ENCODE measurements around the gene BTBD6.
A peak's percentile ranks its signal among the peaks of the same experiment; 100 is the strongest.
"Not testable (repeated sequence)": the region's sequence is repeated elsewhere in the genome, so short reads cannot be mapped to it uniquely, and the experiment has no call there.

BTBD6 gene

DNA sequence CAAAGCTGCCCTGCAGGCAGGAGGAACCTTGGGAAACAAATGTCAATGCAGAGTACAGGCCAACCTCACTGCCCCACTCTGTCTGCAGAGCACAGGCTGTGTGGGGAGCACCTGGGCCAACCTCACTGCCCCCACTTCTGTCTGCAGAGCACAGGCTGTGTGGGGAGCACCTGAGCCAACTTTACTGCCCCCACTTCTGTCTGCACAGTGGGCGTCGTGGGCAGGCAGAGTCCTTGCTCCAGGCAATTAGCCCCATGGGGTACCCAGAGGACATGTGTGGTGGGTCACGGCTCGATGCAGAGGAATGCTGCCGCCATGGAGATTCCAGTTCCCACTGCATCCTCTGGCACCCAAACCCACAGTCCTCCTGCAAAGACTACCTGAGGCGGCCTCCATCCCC is 26.3 kb downstream of the BTBD6 start:
- DNase-seq = no peak

- DNase-seq = no peak
These were observed 27.1 kb downstream of the BTBD6 start for GRCh38 chr14:105275267-105275946.

DNA sequence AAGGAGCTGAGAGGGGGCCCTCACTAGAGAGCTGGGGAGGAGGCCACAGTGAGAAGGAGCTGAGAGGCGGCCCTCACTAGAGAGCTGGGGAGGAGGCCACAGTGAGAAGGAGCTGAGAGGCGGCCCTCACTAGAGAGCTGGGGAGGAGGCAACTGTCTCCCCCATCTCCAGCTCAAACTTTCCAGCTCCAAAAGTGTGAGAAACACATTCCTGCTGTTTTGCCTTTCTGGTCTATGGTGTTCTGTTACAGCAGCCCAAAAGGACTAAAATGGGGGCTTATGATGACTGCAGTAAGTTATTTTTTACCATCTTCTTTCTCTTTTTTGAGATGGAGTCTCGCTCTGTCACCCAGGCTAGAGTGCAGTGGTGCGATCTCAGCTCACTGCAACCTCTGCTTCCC is 29.1 kb downstream of the BTBD6 start:
- not testable (repeated sequence) for DNase-seq

GRCh38 chr14:105279642-105280361 is 31.5 kb downstream of the BTBD6 start:
- DNase-seq = no peak

- no peak for DNase-seq
These were observed 32.2 kb downstream of the BTBD6 start for GRCh38 chr14:105280525-105280924.

DNA sequence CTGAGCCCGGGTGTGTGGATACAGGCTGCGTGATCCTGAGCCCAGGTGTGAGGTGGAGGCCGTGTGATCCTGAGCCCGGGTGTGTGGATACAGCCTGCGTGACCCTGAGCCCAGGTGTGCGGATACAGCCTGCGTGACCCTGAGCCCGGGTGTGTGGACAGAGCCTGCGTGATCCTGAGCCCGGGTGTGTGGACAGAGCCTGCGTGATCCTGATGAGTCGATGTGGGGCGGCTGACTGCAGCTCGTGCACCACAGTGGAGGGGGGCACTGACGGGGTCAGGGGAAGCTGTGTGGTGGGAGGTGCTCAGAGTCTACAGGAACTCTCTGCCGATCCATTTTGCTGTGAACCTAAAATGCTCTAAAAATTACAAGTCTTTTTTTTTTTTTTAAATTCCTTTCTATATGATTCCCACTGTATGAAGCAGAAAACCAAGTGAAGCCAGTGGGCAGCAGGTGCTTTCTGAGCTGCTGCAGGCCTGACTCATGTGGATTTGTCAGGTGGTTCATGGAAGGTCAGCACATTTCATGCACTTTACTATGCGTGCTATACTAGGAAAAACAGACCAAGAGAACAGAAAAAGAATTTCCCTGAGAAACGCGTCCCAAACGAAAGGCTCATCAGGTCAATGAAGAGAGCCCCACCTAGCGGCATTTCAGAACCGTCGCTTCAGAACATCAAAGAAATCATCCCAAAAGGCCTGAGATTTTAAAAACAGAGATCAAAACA is 33.2 kb downstream of the BTBD6 start:
- DNase-seq = no peak

- DNase-seq = no peak
These were observed 33.9 kb downstream of the BTBD6 start for GRCh38 chr14:105282098-105282725.

DNA sequence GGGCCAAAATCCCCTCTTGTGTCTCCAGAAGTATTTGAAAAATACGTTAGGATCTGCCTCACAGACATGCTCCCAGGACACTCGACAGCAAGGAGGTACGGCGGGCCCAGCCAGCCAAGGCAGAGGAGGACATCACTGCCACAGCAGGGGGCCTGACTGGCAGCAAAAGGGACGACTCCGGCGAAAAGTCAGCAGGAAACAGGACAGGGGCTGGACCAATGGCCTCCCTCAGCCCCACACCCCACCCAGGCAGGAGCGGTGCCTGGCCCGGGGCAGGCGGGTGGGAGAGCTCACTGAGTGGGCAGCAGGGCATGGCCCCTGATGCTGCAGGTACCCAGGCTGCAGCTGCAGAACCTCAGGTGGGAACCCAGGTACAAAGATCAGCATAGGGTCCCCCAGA is 34.7 kb downstream of the BTBD6 start:
- DNase-seq = no peak

DNA sequence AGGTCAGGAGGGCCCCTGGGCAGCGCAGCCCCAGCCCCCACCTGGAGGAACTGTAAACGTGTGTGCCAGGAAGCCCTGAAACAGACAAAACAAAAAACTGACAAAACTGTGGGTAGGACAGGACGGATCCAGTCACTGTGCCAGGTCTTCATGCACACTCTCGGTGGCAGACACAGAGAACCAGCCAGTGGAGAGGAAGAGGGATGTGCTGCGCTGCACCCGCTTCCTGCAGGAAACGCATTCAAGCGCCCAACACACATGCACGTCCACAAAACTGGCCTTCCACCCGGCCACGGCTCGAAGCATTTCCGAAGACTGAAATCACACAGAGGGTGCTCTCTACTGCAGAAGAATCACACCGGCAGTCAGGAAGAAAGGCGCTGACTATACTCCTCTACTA is 35.6 kb downstream of the BTBD6 start:
- no peak for DNase-seq

DNA sequence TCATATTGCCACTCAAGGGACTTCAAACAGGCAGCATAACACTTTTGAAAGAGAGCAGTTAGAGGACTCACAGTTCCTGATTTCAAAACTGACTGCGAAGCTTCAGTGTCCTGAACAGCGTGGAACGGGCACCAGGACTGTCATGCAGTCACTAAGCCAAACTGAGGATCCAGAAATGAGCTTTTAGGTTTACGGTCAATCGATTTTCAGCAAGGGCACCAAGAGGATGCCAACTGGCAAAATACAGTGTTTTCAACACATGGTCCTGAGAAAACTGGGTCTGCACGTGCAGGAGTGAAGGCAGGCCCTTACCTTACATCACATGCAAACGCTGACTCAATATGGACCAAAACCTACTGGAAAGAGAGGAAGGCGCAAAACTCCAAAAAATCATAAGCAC is 36.8 kb downstream of the BTBD6 start:
- no peak for DNase-seq

DNA sequence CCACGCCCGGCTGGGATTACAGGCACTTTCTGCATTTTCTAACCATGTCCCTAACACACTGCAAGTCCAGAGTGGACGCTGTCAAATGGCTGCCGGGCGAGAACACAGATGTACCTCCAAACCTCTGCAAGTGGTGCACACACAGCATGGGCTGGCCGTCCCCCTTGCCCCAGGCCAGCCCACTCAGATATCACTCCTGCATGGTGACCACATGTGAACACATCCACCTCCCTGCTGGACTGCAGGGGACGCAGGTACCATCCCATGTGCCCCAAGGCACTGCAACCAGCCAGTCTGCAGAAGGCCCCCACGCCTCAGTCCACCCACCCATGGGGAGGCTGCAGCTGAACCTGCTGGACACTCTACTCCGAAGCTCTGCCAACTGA is 38.4 kb downstream of the BTBD6 start:
- no peak for DNase-seq

DNA sequence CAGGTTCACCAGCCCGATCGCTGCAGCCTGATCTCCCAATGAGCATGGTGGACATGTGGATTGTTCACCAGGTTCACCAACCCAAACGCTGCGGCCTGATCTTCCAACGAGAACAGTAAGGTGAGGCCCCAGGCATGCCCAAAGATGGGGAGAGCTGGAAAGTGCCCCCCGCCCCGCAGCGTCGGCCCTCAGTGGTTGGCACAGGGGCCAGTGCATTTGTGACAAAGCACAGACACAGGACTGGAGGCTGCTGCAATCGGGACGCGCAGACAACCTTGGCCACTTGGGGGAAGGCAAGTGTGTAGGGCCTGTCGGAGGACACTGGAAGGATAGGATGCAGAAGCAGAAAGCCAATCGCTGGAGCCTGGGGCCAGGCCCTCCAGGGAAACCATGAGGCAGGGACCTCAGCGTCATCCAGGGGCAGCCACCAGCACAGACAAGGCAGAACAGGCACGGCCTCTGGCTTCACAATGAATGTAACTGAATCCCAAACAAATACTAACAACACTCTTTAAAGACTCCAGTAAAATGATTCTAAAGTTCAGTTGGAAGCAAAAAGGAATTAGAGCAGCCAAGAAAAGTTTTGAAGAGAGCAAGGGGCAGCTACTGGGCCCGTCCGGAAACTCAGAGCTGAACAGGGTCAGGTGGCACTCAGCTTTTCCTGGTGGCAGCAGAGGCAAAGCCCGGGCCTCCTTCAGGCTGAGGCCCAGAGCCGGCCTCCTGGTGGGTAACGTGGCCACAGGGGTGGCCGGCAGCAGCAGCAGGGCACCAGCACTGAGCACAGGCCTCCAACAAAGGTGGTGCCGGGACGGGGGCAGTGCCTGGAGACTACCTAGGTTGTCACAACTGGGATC is 39.1 kb downstream of the BTBD6 start:
- no peak for DNase-seq

DNA sequence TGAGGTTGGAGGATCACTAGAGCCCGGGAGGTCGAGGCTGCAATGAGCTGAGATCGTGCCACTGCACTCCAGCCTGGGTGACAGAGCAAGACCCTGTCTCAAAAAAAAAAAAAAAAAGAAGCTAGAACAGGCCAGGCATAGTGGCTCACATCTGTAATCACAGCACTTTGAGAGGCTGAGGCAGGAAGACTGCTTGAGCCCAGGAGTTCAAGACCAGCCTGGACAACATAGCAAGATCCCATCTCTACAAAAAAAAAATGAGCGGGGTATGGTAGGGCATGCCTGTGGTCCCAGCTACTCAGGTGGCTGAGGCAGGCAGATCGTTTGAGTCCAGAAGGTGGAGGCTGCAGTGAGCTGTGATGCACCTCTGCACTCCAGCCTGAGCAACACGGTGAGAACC is 40.6 kb downstream of the BTBD6 start:
- DNase-seq = not testable (repeated sequence)

GRCh38 chr14:105290621-105291346 is 42.5 kb downstream of the BTBD6 start:
- DNase-seq = no peak

DNA sequence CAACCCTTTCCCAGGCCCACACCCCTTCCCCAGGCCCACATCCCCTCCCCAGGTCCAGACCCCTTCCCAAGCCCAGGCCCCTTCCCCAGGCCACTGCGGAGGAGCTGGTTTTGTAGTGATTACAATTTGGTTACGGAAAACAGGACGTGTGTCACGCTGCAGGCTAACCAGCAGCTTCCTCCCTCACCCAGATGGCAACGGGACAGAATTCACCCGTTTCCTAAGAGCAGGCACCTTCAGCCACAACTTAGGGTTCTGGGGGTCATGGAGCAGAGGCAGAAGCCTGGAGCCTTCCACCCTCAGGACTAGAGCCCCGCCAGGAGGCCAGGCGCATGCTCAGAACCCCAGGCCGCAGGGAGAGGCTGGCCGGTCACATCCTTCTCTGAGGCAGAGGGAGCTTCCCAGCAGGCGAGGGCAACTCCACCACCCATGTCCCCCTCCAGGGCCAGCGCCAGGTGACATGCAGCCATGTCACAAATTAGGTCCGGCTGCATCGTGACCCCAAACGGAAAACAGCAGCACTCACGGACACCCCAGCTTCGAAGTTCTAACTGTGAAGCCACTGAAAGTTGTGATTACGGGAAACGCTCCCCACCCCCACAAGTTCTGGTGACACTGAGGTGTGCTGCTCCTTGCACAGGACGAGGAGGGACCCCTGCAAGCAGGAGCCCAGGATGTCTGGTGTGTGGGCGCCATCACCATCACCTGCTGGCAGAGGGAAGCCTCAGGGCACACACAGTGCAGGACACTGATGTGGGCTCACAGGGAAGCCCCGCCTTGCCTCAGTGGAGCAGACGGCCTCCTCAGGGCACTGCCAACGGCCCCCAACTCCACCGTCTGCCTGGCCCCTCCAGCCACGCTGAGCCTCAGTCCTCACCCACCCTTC is 44.7 kb downstream of the BTBD6 start:
- peak; percentile 79 to 80 for DNase-seq

- peak; percentile 72 to 80 for DNase-seq
These were observed 45.8 kb downstream of the BTBD6 start for GRCh38 chr14:105294142-105294597.

- not testable (repeated sequence) for DNase-seq
These were observed 49.0 kb downstream of the BTBD6 start for GRCh38 chr14:105297311-105297710.

DNA sequence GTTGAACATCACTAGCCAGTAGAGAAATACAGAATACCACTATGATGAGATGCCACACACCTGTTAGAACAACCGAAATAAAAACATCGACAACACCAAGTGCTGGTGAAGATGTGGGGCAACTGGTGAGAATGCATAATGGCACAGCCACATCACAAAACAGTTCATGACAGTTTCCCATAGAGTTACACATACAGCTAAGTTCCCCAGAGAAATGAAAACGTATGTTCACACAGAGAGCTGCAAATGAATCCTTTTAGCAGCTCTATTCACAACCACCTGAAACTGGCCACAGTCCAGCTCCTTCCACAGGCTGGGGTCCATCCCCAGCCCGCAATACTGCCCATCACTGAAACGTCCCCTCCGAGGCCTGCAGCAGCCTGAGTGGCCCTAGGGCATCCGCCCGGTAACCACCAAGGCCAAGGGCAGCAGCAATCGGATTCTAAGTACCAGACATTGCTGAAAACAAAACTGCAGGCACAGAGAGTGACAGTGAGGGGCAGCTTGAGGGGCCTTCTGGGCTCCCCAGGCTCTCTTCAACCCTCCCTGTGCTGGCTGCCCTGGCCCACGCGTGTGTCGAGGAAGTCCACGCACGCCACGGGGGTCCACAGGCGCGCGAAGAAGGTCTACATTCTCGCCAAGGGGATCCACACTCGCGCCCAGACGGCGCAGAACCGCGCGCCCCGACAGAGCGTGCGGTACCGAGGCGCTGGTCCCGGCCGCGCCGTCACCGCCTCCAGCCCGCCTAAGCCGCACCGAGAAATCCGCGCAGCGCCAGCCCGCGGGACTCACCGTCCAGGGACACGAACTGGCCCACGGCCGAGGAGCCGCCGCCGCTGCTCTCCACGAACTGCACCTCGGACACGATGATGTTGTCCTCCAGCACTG is 51.6 kb downstream of the BTBD6 start:
- peak; percentile 41 to 50 for DNase-seq
